Measurements from ENCODE around the gene VPS13A. TPM values are rescaled to one million over a fixed set of nuclear protein-coding genes. Genes with fewer than 3 reads are reported as not detected.

VPS13A gene
- total and polyA plus RNA-seq, 4 donors, result 2.4 to 45.1 (median 22.6) TPM

GRCh38 chr9:77384406-77384805 lies 207.1 kb downstream of the VPS13A start:
- no peak overlapping the region for H3K4me3 ChIP-seq (ENCODE audit: low read depth in 1 of 3, low read length in 3 of 3)
- no peak overlapping the region for H3K9ac ChIP-seq (ENCODE audit: low read depth in 1 of 2, low read length in 2 of 2)
- no peaks in the 10 kb centered on the region for H3K9me3 ChIP-seq (ENCODE audit: control insufficient read depth in 4 of 4, low read length in 3 of 4)
- H3K27me3 ChIP-seq (ENCODE audit: control insufficient read depth in 4 of 4, insufficient read depth in 4 of 4, low read length in 3 of 4), result no peaks in the 10 kb centered on the region
- DNase-seq (ENCODE audit: low spot score), result no peak
- TF ChIP-seq REST (IDR thresholded peaks at IDR 0.05) (no peak), HNF4A (conservative IDR thresholded peaks at IDR 0.05) (no peak), JUND (IDR thresholded peaks at IDR 0.05) (no peak), CTCF (IDR thresholded peaks at IDR 0.05; ENCODE audit: low read depth, low read length, missing input control) (no peak), YY1 (IDR thresholded peaks at IDR 0.05) (no peak)
- H3K36me3 ChIP-seq (ENCODE audit: control insufficient read depth in 4 of 4, insufficient read depth in 3 of 4, low read depth in 1 of 4, low read length in 3 of 4), result peaks cover 0 to 2% (median 0%) of the 10 kb centered on the region in 4 donors
- no peaks in the 10 kb centered on the region for H3K4me1 ChIP-seq (ENCODE audit: control insufficient read depth in 4 of 4, insufficient read depth in 4 of 4, low read length in 3 of 4)
- H3K27ac ChIP-seq (ENCODE audit: low read depth in 1 of 2, low read length in 2 of 2), result no peak overlapping the region

- DNase-seq (ENCODE audit: low spot score), result no peak
- no peak overlapping the region for H3K9ac ChIP-seq (ENCODE audit: low read depth in 1 of 2, low read length in 2 of 2)
- no peaks in the 10 kb centered on the region for H3K9me3 ChIP-seq (ENCODE audit: control insufficient read depth in 4 of 4, low read length in 3 of 4)
- 48% methylated on average over 1 of the region's 1 CpG for WGBS
- peaks cover 0 to 3% (median under 1%) of the 10 kb centered on the region in 4 donors for H3K36me3 ChIP-seq (ENCODE audit: control insufficient read depth in 4 of 4, insufficient read depth in 3 of 4, low read depth in 1 of 4, low read length in 3 of 4)
- H3K4me1 ChIP-seq (ENCODE audit: control insufficient read depth in 4 of 4, insufficient read depth in 4 of 4, low read length in 3 of 4), result no peaks in the 10 kb centered on the region
- no peak overlapping the region for H3K4me3 ChIP-seq (ENCODE audit: low read depth in 1 of 3, low read length in 3 of 3)
- H3K27ac ChIP-seq (ENCODE audit: low read depth in 1 of 2, low read length in 2 of 2), result no peak overlapping the region
- no peaks in the 10 kb centered on the region for H3K27me3 ChIP-seq (ENCODE audit: control insufficient read depth in 4 of 4, insufficient read depth in 4 of 4, low read length in 3 of 4)
- TF ChIP-seq JUND (IDR thresholded peaks at IDR 0.05) (no peak), HNF4A (conservative IDR thresholded peaks at IDR 0.05) (no peak), FOXA1 (IDR thresholded peaks at IDR 0.05) (no peak), RXRA (IDR thresholded peaks at IDR 0.05) (no peak), NR2F2 (IDR thresholded peaks at IDR 0.05) (no peak), HNF4G (IDR thresholded peaks at IDR 0.05) (no peak), REST (IDR thresholded peaks at IDR 0.05) (no peak), CTCF (IDR thresholded peaks at IDR 0.05; ENCODE audit: low read depth, low read length, missing input control) (no peak), TAF1 (conservative IDR thresholded peaks at IDR 0.05) (no peak), GABPA (IDR thresholded peaks at IDR 0.05 in 1 of 2, conservative IDR thresholded peaks at IDR 0.05 in 1 of 2) (no peak), ZBTB33 (IDR thresholded peaks at IDR 0.05) (no peak), FOXA2 (IDR thresholded peaks at IDR 0.05) (no peak), SP1 (IDR thresholded peaks at IDR 0.05) (no peak)
Measured at GRCh38 chr9:77386187-77386586, 208.9 kb downstream of the VPS13A start.

Data from liver (tissue), 9 donors.